H1 (cell line): ENCODE results near the gene MRS2. TPM values are rescaled to one million over a fixed set of nuclear protein-coding genes. Genes with fewer than 3 reads are reported as not detected.

Experiments used
- CTCF ChIP-seq, 3 experiments: IDR thresholded peaks; 1 replicate in 2 of 3; 2 replicates in 1 of 3; pipeline versions ENCODE4 v1.5.1 to v1.6.1; 2011; ENCODE audit warnings: low read length in 3 of 3, mild to moderate bottlenecking in 3 of 3, inconsistent platforms in 2 of 3, low read depth in 1 of 3, moderate library complexity in 1 of 3; ENCODE audit not compliant: insufficient read depth in 1 of 3; ENCODE audit errors: control extremely low read depth in 1 of 3
- KDM5A ChIP-seq: fragments of 200-600 bp; IDR thresholded peaks from 2 replicates; pipeline ENCODE4 v1.7.1; 2012; ENCODE audit warnings: mild to moderate bottlenecking, low read length, inconsistent platforms, mixed read lengths
- NANOG ChIP-seq: IDR thresholded peaks from 2 replicates; pipeline ENCODE4 v1.6.1; 2011; ENCODE audit warnings: low read length, low read depth, mild to moderate bottlenecking, inconsistent platforms; ENCODE audit not compliant: insufficient read depth, poor library complexity, severe bottlenecking
- POLR2AphosphoS5 ChIP-seq: IDR thresholded peaks from 2 replicates; pipeline ENCODE4 v1.6.1; 2011; ENCODE audit warnings: low read depth, low read length
- TAF1 ChIP-seq: IDR thresholded peaks from 2 replicates; pipeline ENCODE4 v1.6.1; 2011; ENCODE audit warnings: mild to moderate bottlenecking, low read depth, low read length
- TBP ChIP-seq: IDR thresholded peaks from 2 replicates; pipeline ENCODE4 v1.6.1; 2011; ENCODE audit warnings: low read depth, low read length, improper control_type of control experiment
- USF2 ChIP-seq: IDR thresholded peaks from 2 replicates; pipeline ENCODE4 v1.6.1; 2011; ENCODE audit warnings: low read length, improper control_type of control experiment
- polyA plus RNA-seq, 7 experiments: library from polyadenylated mRNA; depleted of rRNA in 3 of 7; stranded (reverse) in 5 of 7; unstranded in 2 of 7; fragments of >200 nt in 5 of 7; fragments of 200-250 nt in 2 of 7; gene quantifications; 1 replicate in 5 of 7; 2 replicates in 1 of 7; 4 replicates in 1 of 7; pipeline versions ENCODE4 v1.2.1 to v1.2.3, GENCODE V29; 2011 to 2013; ENCODE audit warnings: missing spikeins in 2 of 7, mixed read lengths in 2 of 7
- total RNA-seq: library from RNA; stranded (reverse); fragmentation: NEBNext Ultra II Directional; extraction: Animal tissue kit (Norgen Biotek cat#: 25700); gene quantifications from 2 replicates; pipeline ENCODE4 v1.2.1, GENCODE V29; 2021

Gene MRS2
- total and polyA plus RNA-seq, 2 of the 8 experiments (the other 6 are each of a cell fraction or from before 2014, with no cell fraction given): 51.2 to 67.5 TPM

- TF ChIP-seq KDM5A (no peak), TBP (no peak), NANOG (no peak), POLR2AphosphoS5 (no peak), USF2 (no peak), TAF1 (no peak), CTCF (IDR thresholded peaks at IDR 0.05; ENCODE audit: control extremely low read depth in 1 of 3, insufficient read depth in 1 of 3, low read depth in 1 of 3, low read length in 3 of 3) (no peak)
Measured at GRCh38 chr6:24381476-24382219, 21.1 kb upstream of the MRS2 start (continued).
